Right kidney (tissue), 9 donors: Measurements from ENCODE around the gene FAM83C.

Experiments
- DNase-seq: peaks from one replicate; pipeline ENCODE4 v3.0.0-alpha.2; 2016
- long read RNA-seq, 8 donors: transcript quantifications; one replicate each; lab custom pipeline, GENCODE V29; 2026

FAM83C gene
- long read RNA-seq, donor 1: 0 reads
- long read RNA-seq, donor 2: 0 reads
- long read RNA-seq, donor 3: 0 reads
- long read RNA-seq, donor 4: 0 reads
- long read RNA-seq, donor 5: 0 reads
- long read RNA-seq, donor 6: 0 reads
- long read RNA-seq, donor 7: 0 reads
- long read RNA-seq, donor 8: 0 reads

- no peak for DNase-seq
Observed at GRCh38 chr20:35291654-35292503, at the start of gene FAM83C. FAM83C (minus strand) TSS chr20:35292425; CDS start chr20:35292304, 121 bp downstream.

- DNase-seq: no peak
Observed at GRCh38 chr20:35341366-35342028, 49.3 kb upstream of the FAM83C start.

GRCh38 chr20:35340436-35340835, 48.2 kb upstream of the FAM83C start:
- no peak for DNase-seq

- DNase-seq: no peak
Observed at GRCh38 chr20:35339636-35340035, 47.4 kb upstream of the FAM83C start.

- no peak for DNase-seq
Observed at GRCh38 chr20:35339007-35339406, 46.8 kb upstream of the FAM83C start.

GRCh38 chr20:35334311-35335101, 42.3 kb upstream of the FAM83C start:
- DNase-seq: no peak

GRCh38 chr20:35333606-35334005, 41.4 kb upstream of the FAM83C start:
- no peak for DNase-seq

- DNase-seq: no peak
Observed at GRCh38 chr20:35332540-35333200, 40.4 kb upstream of the FAM83C start.

GRCh38 chr20:35329435-35330139, 37.4 kb upstream of the FAM83C start:
- DNase-seq: no peak

- DNase-seq: no peak
Observed at GRCh38 chr20:35328689-35329088, 36.5 kb upstream of the FAM83C start.

- DNase-seq: no peak
Observed at GRCh38 chr20:35328095-35328685, 36.0 kb upstream of the FAM83C start.

GRCh38 chr20:35327074-35327976, 35.1 kb upstream of the FAM83C start:
- DNase-seq: no peak

- no peak for DNase-seq
Observed at GRCh38 chr20:35326740-35327073, 34.5 kb upstream of the FAM83C start.

- DNase-seq: no peak
Observed at GRCh38 chr20:35326021-35326739, 34.0 kb upstream of the FAM83C start.

GRCh38 chr20:35325401-35325800, 33.2 kb upstream of the FAM83C start:
- no peak for DNase-seq

GRCh38 chr20:35320396-35321126, 28.3 kb upstream of the FAM83C start:
- no peak for DNase-seq

- no peak for DNase-seq
Observed at GRCh38 chr20:35319871-35320197, 27.6 kb upstream of the FAM83C start.

GRCh38 chr20:35319192-35319870, 27.1 kb upstream of the FAM83C start:
- DNase-seq: no peak
